ENCODE measurements around the gene ANAPC13.

Gene ANAPC13

GRCh38 chr3:134485075-134485717, 589 bp downstream of the ANAPC13 start:
- Histone ChIP-seq H3K14ac (ENCODE audit: low read length) (no peak overlapping the region), H3K27ac (replicated peaks; ENCODE audit: low read length) (peak overlapping the region; percentile 88), H4K8ac (ENCODE audit: low read depth, low read length) (no peak overlapping the region), H2AFZ (ENCODE audit: low read length) (peak overlapping the region; percentile 87), H3K27me3 (ENCODE audit: control insufficient read depth in 3 of 3, insufficient read depth in 3 of 3, low read depth in 1 of 3, low read length in 3 of 3) (no peaks in the 10 kb centered on the region), H3K4me2 (ENCODE audit: insufficient read depth, low read length, poor library complexity, severe bottlenecking) (peak overlapping the region; percentile 63), H3K4ac (ENCODE audit: low read length) (no peak overlapping the region), H3K36me3 (replicated peaks in 1 of 2; ENCODE audit: control insufficient read depth in 2 of 2, insufficient read depth in 2 of 2, low read length in 2 of 2) (peaks cover 13 to 37% of the 10 kb centered on the region in 2 donors), H2AK5ac (ENCODE audit: low read depth, low read length) (no peak overlapping the region), H3K9me3 (replicated peaks in 1 of 2; ENCODE audit: control insufficient read depth in 2 of 2, insufficient read depth in 1 of 2, low read depth in 1 of 2, low read length in 2 of 2) (no peaks in the 10 kb centered on the region), H2BK15ac (ENCODE audit: low read length) (no peak overlapping the region), H3K9ac (ENCODE audit: low read depth, low read length, poor library complexity) (peak overlapping the region; percentile 89), H3K18ac (ENCODE audit: low read length) (peak overlapping the region; percentile 94), H4K91ac (ENCODE audit: low read depth, low read length, poor library complexity) (no peak overlapping the region), H3K23ac (ENCODE audit: low read depth, low read length, poor library complexity) (no peak overlapping the region), H3K4me3 (ENCODE audit: low read length in 2 of 2) (peak overlapping the region; percentile 63 to 98), H3K79me1 (ENCODE audit: low read depth, low read length) (no peaks in the 10 kb centered on the region), H2BK120ac (ENCODE audit: low read depth, low read length) (no peak overlapping the region), H2BK5ac (ENCODE audit: low read length) (peak overlapping the region; percentile 72), H3K4me1 (ENCODE audit: control insufficient read depth in 2 of 2, insufficient read depth in 1 of 2, low read depth in 1 of 2, low read length in 2 of 2) (peaks cover 4 to 15% of the 10 kb centered on the region in 2 donors), H2BK12ac (ENCODE audit: low read length) (no peak overlapping the region)
- WGBS, 2 donors (ENCODE audit: extremely low coverage in 2 of 2, insufficient read length in 2 of 2, insufficient replicate concordance in 1 of 2) = no CpG with 5 or more reads among the region's 24 CpGs
- peak; percentile 31 for DNase-seq (ENCODE audit: low spot score)

- Histone ChIP-seq H4K91ac (ENCODE audit: low read depth, low read length, poor library complexity) (no peak overlapping the region), H3K4ac (ENCODE audit: low read length) (no peak overlapping the region), H3K4me1 (ENCODE audit: control insufficient read depth in 2 of 2, insufficient read depth in 1 of 2, low read depth in 1 of 2, low read length in 2 of 2) (peaks cover 4 to 15% of the 10 kb centered on the region in 2 donors), H2BK5ac (ENCODE audit: low read length) (no peak overlapping the region), H2BK120ac (ENCODE audit: low read depth, low read length) (no peak overlapping the region), H3K27me3 (ENCODE audit: control insufficient read depth in 3 of 3, insufficient read depth in 3 of 3, low read depth in 1 of 3, low read length in 3 of 3) (no peaks in the 10 kb centered on the region), H3K79me1 (ENCODE audit: low read depth, low read length) (no peaks in the 10 kb centered on the region), H3K9ac (ENCODE audit: low read depth, low read length, poor library complexity) (no peak overlapping the region), H3K9me3 (replicated peaks in 1 of 2; ENCODE audit: control insufficient read depth in 2 of 2, insufficient read depth in 1 of 2, low read depth in 1 of 2, low read length in 2 of 2) (no peaks in the 10 kb centered on the region), H3K23ac (ENCODE audit: low read depth, low read length, poor library complexity) (no peak overlapping the region), H2AFZ (ENCODE audit: low read length) (no peak overlapping the region), H3K27ac (replicated peaks; ENCODE audit: low read length) (no peak overlapping the region), H2AK5ac (ENCODE audit: low read depth, low read length) (no peak overlapping the region), H3K18ac (ENCODE audit: low read length) (no peak overlapping the region), H3K4me2 (ENCODE audit: insufficient read depth, low read length, poor library complexity, severe bottlenecking) (no peak overlapping the region), H2BK12ac (ENCODE audit: low read length) (no peak overlapping the region), H3K4me3 (ENCODE audit: low read length in 2 of 2) (no peak overlapping the region), H3K14ac (ENCODE audit: low read length) (no peak overlapping the region), H3K36me3 (replicated peaks in 1 of 2; ENCODE audit: control insufficient read depth in 2 of 2, insufficient read depth in 2 of 2, low read length in 2 of 2) (peaks cover 18 to 52% of the 10 kb centered on the region in 2 donors), H4K8ac (ENCODE audit: low read depth, low read length) (no peak overlapping the region), H2BK15ac (ENCODE audit: low read length) (no peak overlapping the region)
- WGBS, 2 donors (ENCODE audit: extremely low coverage in 2 of 2, insufficient read length in 2 of 2, insufficient replicate concordance in 1 of 2) = no CpG with 5 or more reads among the region's 7 CpGs
- no peak for DNase-seq (ENCODE audit: low spot score)
These were observed 2.4 kb downstream of the ANAPC13 start for GRCh38 chr3:134483195-134483900.

GRCh38 chr3:134482622-134483021, 3.2 kb downstream of the ANAPC13 start:
- Histone ChIP-seq H2AFZ (ENCODE audit: low read length) (no peak overlapping the region), H3K4me3 (ENCODE audit: low read length in 2 of 2) (no peak overlapping the region), H3K18ac (ENCODE audit: low read length) (no peak overlapping the region), H4K91ac (ENCODE audit: low read depth, low read length, poor library complexity) (no peak overlapping the region), H2BK5ac (ENCODE audit: low read length) (no peak overlapping the region), H4K8ac (ENCODE audit: low read depth, low read length) (no peak overlapping the region), H3K4ac (ENCODE audit: low read length) (no peak overlapping the region), H3K27me3 (ENCODE audit: control insufficient read depth in 3 of 3, insufficient read depth in 3 of 3, low read depth in 1 of 3, low read length in 3 of 3) (no peaks in the 10 kb centered on the region), H3K27ac (replicated peaks; ENCODE audit: low read length) (no peak overlapping the region), H2BK15ac (ENCODE audit: low read length) (no peak overlapping the region), H3K79me1 (ENCODE audit: low read depth, low read length) (no peaks in the 10 kb centered on the region), H2BK120ac (ENCODE audit: low read depth, low read length) (no peak overlapping the region), H2AK5ac (ENCODE audit: low read depth, low read length) (no peak overlapping the region), H3K9ac (ENCODE audit: low read depth, low read length, poor library complexity) (no peak overlapping the region), H3K9me3 (replicated peaks in 1 of 2; ENCODE audit: control insufficient read depth in 2 of 2, insufficient read depth in 1 of 2, low read depth in 1 of 2, low read length in 2 of 2) (no peaks in the 10 kb centered on the region), H3K23ac (ENCODE audit: low read depth, low read length, poor library complexity) (no peak overlapping the region), H3K4me2 (ENCODE audit: insufficient read depth, low read length, poor library complexity, severe bottlenecking) (no peak overlapping the region), H3K14ac (ENCODE audit: low read length) (no peak overlapping the region), H3K36me3 (replicated peaks in 1 of 2; ENCODE audit: control insufficient read depth in 2 of 2, insufficient read depth in 2 of 2, low read length in 2 of 2) (peaks cover 20 to 59% of the 10 kb centered on the region in 2 donors), H3K4me1 (ENCODE audit: control insufficient read depth in 2 of 2, insufficient read depth in 1 of 2, low read depth in 1 of 2, low read length in 2 of 2) (peaks cover 4 to 15% of the 10 kb centered on the region in 2 donors), H2BK12ac (ENCODE audit: low read length) (no peak overlapping the region)
- no CpG with 5 or more reads among the region's 3 CpGs for whole genome bisulfite sequencing, 2 donors (ENCODE audit: extremely low coverage in 2 of 2, insufficient read length in 2 of 2, insufficient replicate concordance in 1 of 2)
- DNase-seq (ENCODE audit: low spot score) = no peak

GRCh38 chr3:134481166-134481565, 4.6 kb downstream of the ANAPC13 start:
- no CpG with 5 or more reads among the region's 1 CpG for WGBS, 2 donors (ENCODE audit: extremely low coverage in 2 of 2, insufficient read length in 2 of 2, insufficient replicate concordance in 1 of 2)
- Histone ChIP-seq H3K36me3 (replicated peaks in 1 of 2; ENCODE audit: control insufficient read depth in 2 of 2, insufficient read depth in 2 of 2, low read length in 2 of 2) (peaks cover 28 to 74% of the 10 kb centered on the region in 2 donors), H3K4me2 (ENCODE audit: insufficient read depth, low read length, poor library complexity, severe bottlenecking) (no peak overlapping the region)

More at GRCh38 chr3:134481166-134481565, 4.6 kb downstream of the ANAPC13 start:
- no peak overlapping the region for H3K9ac ChIP-seq (ENCODE audit: low read depth, low read length, poor library complexity)
- H3K14ac ChIP-seq (ENCODE audit: low read length) = no peak overlapping the region
- H3K18ac ChIP-seq (ENCODE audit: low read length) = no peak overlapping the region
- no peak overlapping the region for H2BK5ac ChIP-seq (ENCODE audit: low read length)
- H4K8ac ChIP-seq (ENCODE audit: low read depth, low read length) = no peak overlapping the region
- H3K79me1 ChIP-seq (ENCODE audit: low read depth, low read length) = no peaks in the 10 kb centered on the region
- H2BK12ac ChIP-seq (ENCODE audit: low read length) = no peak overlapping the region
- no peak overlapping the region for H3K27ac ChIP-seq (replicated peaks; ENCODE audit: low read length)
- no peak overlapping the region for H3K4ac ChIP-seq (ENCODE audit: low read length)
- H3K4me3 ChIP-seq (ENCODE audit: low read length in 2 of 2) = no peak overlapping the region
- H2BK120ac ChIP-seq (ENCODE audit: low read depth, low read length) = no peak overlapping the region
- H3K4me1 ChIP-seq (ENCODE audit: control insufficient read depth in 2 of 2, insufficient read depth in 1 of 2, low read depth in 1 of 2, low read length in 2 of 2) = peaks cover 6 to 9% of the 10 kb centered on the region in 2 donors
- H2AK5ac ChIP-seq (ENCODE audit: low read depth, low read length) = no peak overlapping the region
- no peaks in the 10 kb centered on the region for H3K27me3 ChIP-seq (ENCODE audit: control insufficient read depth in 3 of 3, insufficient read depth in 3 of 3, low read depth in 1 of 3, low read length in 3 of 3)
- H3K9me3 ChIP-seq (replicated peaks in 1 of 2; ENCODE audit: control insufficient read depth in 2 of 2, insufficient read depth in 1 of 2, low read depth in 1 of 2, low read length in 2 of 2) = no peaks in the 10 kb centered on the region
- no peak overlapping the region for H3K23ac ChIP-seq (ENCODE audit: low read depth, low read length, poor library complexity)
- H2BK15ac ChIP-seq (ENCODE audit: low read length) = no peak overlapping the region
- DNase-seq (ENCODE audit: low spot score) = no peak
- no peak overlapping the region for H4K91ac ChIP-seq (ENCODE audit: low read depth, low read length, poor library complexity)
- no peak overlapping the region for H2AFZ ChIP-seq (ENCODE audit: low read length)

Measured in neuronal stem cell (in vitro differentiated cells).